ENCODE results near the gene RINT1. TPM values are rescaled to one million over a fixed set of nuclear protein-coding genes. Genes with fewer than 3 reads are reported as not detected.

Gene RINT1
- total RNA-seq, 1 donor from 2014 or later, result 21.9 TPM

GRCh38 chr7:105581066-105581811, 49.2 kb downstream of the RINT1 start, which contains the start of gene EFCAB10:
TSS of gene EFCAB10 (minus strand) at chr7:105581493. CDS start at chr7:105581463, 30 bp downstream.
- DNase-seq (ENCODE audit: low read depth), result peak; percentile 61
- Histone ChIP-seq H3K4me3 (ENCODE audit: low read depth, low read length) (peak within 1 kb of the TSS; percentile 38), H3K36me3 (ENCODE audit: control insufficient read depth, insufficient read depth, low read length) (no peaks in the 10 kb centered on the region), H3K27me3 (ENCODE audit: control insufficient read depth, insufficient read depth, low read length) (no peaks in the 10 kb centered on the region)
- peak; percentile 27 for TF ChIP-seq CTCF (IDR thresholded peaks at IDR 0.05; ENCODE audit: insufficient read depth, low read length, poor library complexity, severe bottlenecking)

- no peak overlapping the region for H3K4me3 ChIP-seq (ENCODE audit: low read depth, low read length)
- H3K27me3 ChIP-seq (ENCODE audit: control insufficient read depth, insufficient read depth, low read length), result no peaks in the 10 kb centered on the region
- no peak for DNase-seq (ENCODE audit: low read depth)
- H3K36me3 ChIP-seq (ENCODE audit: control insufficient read depth, insufficient read depth, low read length), result no peaks in the 10 kb centered on the region
- TF ChIP-seq CTCF (IDR thresholded peaks at IDR 0.05; ENCODE audit: insufficient read depth, low read length, poor library complexity, severe bottlenecking), result no peak
These were observed 51.1 kb downstream of the RINT1 start for GRCh38 chr7:105583061-105583460.

GRCh38 chr7:105584165-105584564, 52.2 kb downstream of the RINT1 start:
- no peak for TF ChIP-seq CTCF (IDR thresholded peaks at IDR 0.05; ENCODE audit: insufficient read depth, low read length, poor library complexity, severe bottlenecking)
- no peak overlapping the region for H3K4me3 ChIP-seq (ENCODE audit: low read depth, low read length)
- no peaks in the 10 kb centered on the region for H3K36me3 ChIP-seq (ENCODE audit: control insufficient read depth, insufficient read depth, low read length)
- H3K27me3 ChIP-seq (ENCODE audit: control insufficient read depth, insufficient read depth, low read length), result no peaks in the 10 kb centered on the region
- DNase-seq (ENCODE audit: low read depth), result no peak

GRCh38 chr7:105585850-105586500, 54.0 kb downstream of the RINT1 start:
- Histone ChIP-seq H3K27me3 (ENCODE audit: control insufficient read depth, insufficient read depth, low read length) (no peaks in the 10 kb centered on the region), H3K4me3 (ENCODE audit: low read depth, low read length) (no peak overlapping the region), H3K36me3 (ENCODE audit: control insufficient read depth, insufficient read depth, low read length) (no peaks in the 10 kb centered on the region)
- no peak for DNase-seq (ENCODE audit: low read depth)
- TF ChIP-seq CTCF (IDR thresholded peaks at IDR 0.05; ENCODE audit: insufficient read depth, low read length, poor library complexity, severe bottlenecking), result no peak

- no peaks in the 10 kb centered on the region for H3K27me3 ChIP-seq (ENCODE audit: control insufficient read depth, insufficient read depth, low read length)
- no peak for DNase-seq (ENCODE audit: low read depth)
- H3K36me3 ChIP-seq (ENCODE audit: control insufficient read depth, insufficient read depth, low read length), result no peaks in the 10 kb centered on the region
- H3K4me3 ChIP-seq (ENCODE audit: low read depth, low read length), result no peak overlapping the region
- no peak for TF ChIP-seq CTCF (IDR thresholded peaks at IDR 0.05; ENCODE audit: insufficient read depth, low read length, poor library complexity, severe bottlenecking)
These were observed 56.1 kb downstream of the RINT1 start for GRCh38 chr7:105587909-105588635.
